Mesenchymal stem cell (in vitro differentiated cells and primary cell): ENCODE results near the gene PRDM7.
"Not testable (repeated sequence)": the region's sequence is repeated elsewhere in the genome, so short reads cannot be mapped to it uniquely, and the experiment has no call there.

ENCODE experiments used
- DNase-seq: peaks from one replicate; pipeline ENCODE4 v3.0.0-alpha.2; 2013
- H2AFZ ChIP-seq: one replicate; pipeline ENCODE4 v1.6.1; 2013; ENCODE audit warnings: low read depth, mild to moderate bottlenecking, control low read depth, inconsistent platforms, low read length, moderate library complexity
- H2AK5ac ChIP-seq: 2 replicates; pipeline ENCODE4 v1.6.1; 2013; ENCODE audit warnings: low read length, moderate library complexity, mild to moderate bottlenecking, inconsistent platforms; ENCODE audit not compliant: severe bottlenecking
- H2BK120ac ChIP-seq: one replicate; pipeline ENCODE4 v1.6.1; 2013; ENCODE audit warnings: low read depth, mild to moderate bottlenecking, inconsistent platforms, low read length, moderate library complexity
- H2BK12ac ChIP-seq, 2 experiments: one replicate each; pipeline ENCODE4 v1.6.1; 2013; ENCODE audit warnings: inconsistent platforms in 2 of 2, low read length in 2 of 2, mild to moderate bottlenecking in 2 of 2, moderate library complexity in 2 of 2, control low read depth in 1 of 2
- H2BK15ac ChIP-seq: one replicate; pipeline ENCODE4 v1.6.1; 2013; ENCODE audit warnings: mild to moderate bottlenecking, low read depth, inconsistent platforms; ENCODE audit not compliant: poor library complexity, severe bottlenecking
- H2BK5ac ChIP-seq: 2 replicates; pipeline ENCODE4 v1.6.1; 2013; ENCODE audit warnings: low read depth, mild to moderate bottlenecking, low read length, control low read depth, inconsistent platforms; ENCODE audit not compliant: poor library complexity, severe bottlenecking
- H3K14ac ChIP-seq, 2 experiments: one replicate each; pipeline ENCODE4 v1.6.1; 2013; ENCODE audit warnings: inconsistent platforms in 2 of 2, low read length in 2 of 2, control low read depth in 1 of 2, mild to moderate bottlenecking in 1 of 2, moderate library complexity in 1 of 2
- H3K18ac ChIP-seq, 2 experiments: one replicate each; pipeline ENCODE4 v1.6.1; 2013; ENCODE audit warnings: inconsistent platforms in 2 of 2, low read length in 2 of 2, control low read depth in 1 of 2, low read depth in 1 of 2, mild to moderate bottlenecking in 1 of 2
- H3K23ac ChIP-seq, 2 experiments: one replicate each; pipeline ENCODE4 v1.6.1; 2013; ENCODE audit warnings: inconsistent platforms in 2 of 2, low read length in 2 of 2, mild to moderate bottlenecking in 2 of 2, moderate library complexity in 2 of 2, control low read depth in 1 of 2
- H3K27ac ChIP-seq: 2 replicates; pipeline ENCODE4 v1.5.1; 2013; ENCODE audit warnings: mild to moderate bottlenecking, moderate library complexity, low read length, control low read depth, inconsistent platforms; ENCODE audit not compliant: poor library complexity, severe bottlenecking
- H3K27me3 ChIP-seq, 2 experiments: 2 replicates each; pipeline versions ENCODE4 v1.6.1 to v1.7.0; 2013; ENCODE audit warnings: low read length in 2 of 2, mild to moderate bottlenecking in 2 of 2, moderate library complexity in 2 of 2, control low read depth in 1 of 2, inconsistent platforms in 1 of 2; ENCODE audit not compliant: control insufficient read depth in 1 of 2, insufficient read depth in 1 of 2
- H3K36me3 ChIP-seq, 2 experiments: 2 replicates each; pipeline versions ENCODE4 v1.6.1 to v1.7.0; 2013; ENCODE audit warnings: low read length in 2 of 2, control low read depth in 1 of 2, inconsistent platforms in 1 of 2, low read depth in 1 of 2, mild to moderate bottlenecking in 1 of 2; ENCODE audit not compliant: insufficient read depth in 2 of 2, control insufficient read depth in 1 of 2
- H3K4ac ChIP-seq, 2 experiments: one replicate each; pipeline ENCODE4 v1.6.1; 2013; ENCODE audit warnings: inconsistent platforms in 2 of 2, low read length in 2 of 2, mild to moderate bottlenecking in 2 of 2, moderate library complexity in 2 of 2, control low read depth in 1 of 2, low read depth in 1 of 2
- H3K4me1 ChIP-seq: 2 replicates; pipeline ENCODE4 v1.6.1; 2013; ENCODE audit warnings: low read depth, low read length, control low read depth; ENCODE audit not compliant: control insufficient read depth, insufficient read depth
- H3K4me2 ChIP-seq: 2 replicates; pipeline ENCODE4 v1.6.1; 2013; ENCODE audit warnings: low read length, mild to moderate bottlenecking, inconsistent platforms; ENCODE audit not compliant: poor library complexity, severe bottlenecking
- H3K4me3 ChIP-seq, 2 experiments: 2 replicates each; pipeline versions ENCODE4 v1.5.1 to v1.7.0; 2013; ENCODE audit warnings: low read length in 2 of 2, mild to moderate bottlenecking in 2 of 2, control low read depth in 1 of 2, low read depth in 1 of 2; ENCODE audit not compliant: insufficient read depth in 1 of 2
- H3K79me1 ChIP-seq: replicated peaks from 2 replicates; pipeline ENCODE4 v1.6.1; 2013; ENCODE audit warnings: mild to moderate bottlenecking, control low read depth, low read length, inconsistent platforms; ENCODE audit not compliant: poor library complexity, severe bottlenecking
- H3K9ac ChIP-seq: 2 replicates; pipeline ENCODE4 v1.7.0; 2013; ENCODE audit warnings: mild to moderate bottlenecking, low read length, moderate library complexity
- H3K9me3 ChIP-seq: 2 replicates; pipeline ENCODE4 v1.7.0; 2013; ENCODE audit warnings: mild to moderate bottlenecking, low read length; ENCODE audit not compliant: control insufficient read depth
- H4K8ac ChIP-seq: one replicate; pipeline ENCODE4 v1.6.1; 2013; ENCODE audit warnings: inconsistent platforms, mild to moderate bottlenecking, low read length, moderate library complexity
- H4K91ac ChIP-seq: one replicate; pipeline ENCODE4 v1.6.1; 2013; ENCODE audit warnings: mild to moderate bottlenecking, low read length, inconsistent platforms
- WGBS: methylation state at CpG from one replicate; pipeline ENCODE4 v1.1.7; 2013; ENCODE audit warnings: mixed read lengths; 5-methylcytosine and 5-hydroxymethylcytosine counted together

Gene PRDM7

GRCh38 chr16:90106271-90106670 is 29.1 kb upstream of the PRDM7 start:
- not testable (repeated sequence) for H2AK5ac ChIP-seq, H3K4me3 ChIP-seq, H3K9me3 ChIP-seq, H2BK15ac ChIP-seq, H2BK120ac ChIP-seq, H3K4ac ChIP-seq, H3K4me1 ChIP-seq, H2AFZ ChIP-seq, H2BK5ac ChIP-seq, H3K9ac ChIP-seq, H2BK12ac ChIP-seq, H3K14ac ChIP-seq, H3K27me3 ChIP-seq, H3K23ac ChIP-seq, H3K4me2 ChIP-seq, H3K27ac ChIP-seq, H3K18ac ChIP-seq, H3K36me3 ChIP-seq, H4K91ac ChIP-seq, H3K79me1 ChIP-seq, H4K8ac ChIP-seq
- WGBS, result 39% methylated on average over 18 of the region's 32 CpGs
- peak; percentile 32 for DNase-seq

GRCh38 chr16:90104725-90105124 is 27.6 kb upstream of the PRDM7 start:
- not testable (repeated sequence) for H4K91ac ChIP-seq, DNase-seq, H3K27ac ChIP-seq, H3K27me3 ChIP-seq, H3K9me3 ChIP-seq, H2BK120ac ChIP-seq, H2BK5ac ChIP-seq, H3K23ac ChIP-seq, H2AFZ ChIP-seq, H2BK12ac ChIP-seq, H2BK15ac ChIP-seq, H3K14ac ChIP-seq, H3K4me1 ChIP-seq, H3K36me3 ChIP-seq, H3K79me1 ChIP-seq, H3K4ac ChIP-seq, H2AK5ac ChIP-seq, H3K9ac ChIP-seq, H3K4me2 ChIP-seq, H4K8ac ChIP-seq, H3K18ac ChIP-seq, H3K4me3 ChIP-seq
- 90% methylated on average over 7 of the region's 13 CpGs for WGBS

GRCh38 chr16:90102086-90102884 is 25.2 kb upstream of the PRDM7 start:
- H2AK5ac ChIP-seq, H3K9me3 ChIP-seq, H3K23ac ChIP-seq, H2BK5ac ChIP-seq, H3K4ac ChIP-seq, H3K27me3 ChIP-seq, H3K79me1 ChIP-seq, H2AFZ ChIP-seq, H3K14ac ChIP-seq, H4K8ac ChIP-seq, H4K91ac ChIP-seq, H3K36me3 ChIP-seq, H3K27ac ChIP-seq, H3K9ac ChIP-seq, H2BK12ac ChIP-seq, DNase-seq, H3K18ac ChIP-seq, H2BK120ac ChIP-seq, H3K4me3 ChIP-seq, H3K4me1 ChIP-seq, H2BK15ac ChIP-seq, H3K4me2 ChIP-seq: not testable (repeated sequence)
- WGBS, result 92% methylated on average over 6 of the region's 12 CpGs

- not testable (repeated sequence) for H2BK12ac ChIP-seq, H3K79me1 ChIP-seq, H3K4me1 ChIP-seq, H2BK120ac ChIP-seq, H3K36me3 ChIP-seq, H3K4me2 ChIP-seq, H3K9me3 ChIP-seq, DNase-seq, H3K14ac ChIP-seq, H4K8ac ChIP-seq, H3K9ac ChIP-seq, H3K18ac ChIP-seq, H2AK5ac ChIP-seq, H2BK5ac ChIP-seq, H3K4me3 ChIP-seq, H4K91ac ChIP-seq, H3K4ac ChIP-seq, H3K23ac ChIP-seq, H3K27ac ChIP-seq, H2BK15ac ChIP-seq, H2AFZ ChIP-seq
- peaks cover 6 to 12% of the 10 kb centered on the region in 2 experiments for H3K27me3 ChIP-seq
- WGBS, result 95% methylated on average over 7 of the region's 11 CpGs
Observed at GRCh38 chr16:90101332-90101731, 24.2 kb upstream of the PRDM7 start.
